ENCODE measurements around the gene HCFC2. TPM values are rescaled to one million over a fixed set of nuclear protein-coding genes. Genes with fewer than 3 reads are reported as not detected.

Gene HCFC2
- total and polyA plus RNA-seq, 9 of the 15 experiments (the other 6 are each of a cell fraction or from before 2014, with no cell fraction given), result 1.2 to 6.5 (median 3.8) TPM

DNA sequence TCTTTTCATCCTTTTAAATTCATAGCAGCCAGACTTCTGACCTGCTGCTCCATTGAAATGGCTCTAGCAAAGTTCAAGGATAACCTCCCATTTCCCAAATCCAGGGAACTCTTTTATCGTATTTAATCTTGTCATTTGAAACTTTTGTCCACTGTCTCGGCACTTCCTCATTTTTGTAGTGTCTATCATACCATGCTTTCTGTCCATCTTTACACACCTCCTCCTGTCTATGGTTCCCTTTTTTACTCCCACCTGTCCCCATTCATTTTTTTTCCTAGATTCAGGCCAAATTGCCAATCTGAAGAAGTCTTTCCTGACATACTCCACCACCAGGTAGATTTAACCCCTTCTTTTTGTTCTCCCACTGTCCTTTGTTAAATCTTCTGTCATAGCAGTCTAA, 42.6 kb downstream of the HCFC2 start (continued):
- TF ChIP-seq, protein P1, sequence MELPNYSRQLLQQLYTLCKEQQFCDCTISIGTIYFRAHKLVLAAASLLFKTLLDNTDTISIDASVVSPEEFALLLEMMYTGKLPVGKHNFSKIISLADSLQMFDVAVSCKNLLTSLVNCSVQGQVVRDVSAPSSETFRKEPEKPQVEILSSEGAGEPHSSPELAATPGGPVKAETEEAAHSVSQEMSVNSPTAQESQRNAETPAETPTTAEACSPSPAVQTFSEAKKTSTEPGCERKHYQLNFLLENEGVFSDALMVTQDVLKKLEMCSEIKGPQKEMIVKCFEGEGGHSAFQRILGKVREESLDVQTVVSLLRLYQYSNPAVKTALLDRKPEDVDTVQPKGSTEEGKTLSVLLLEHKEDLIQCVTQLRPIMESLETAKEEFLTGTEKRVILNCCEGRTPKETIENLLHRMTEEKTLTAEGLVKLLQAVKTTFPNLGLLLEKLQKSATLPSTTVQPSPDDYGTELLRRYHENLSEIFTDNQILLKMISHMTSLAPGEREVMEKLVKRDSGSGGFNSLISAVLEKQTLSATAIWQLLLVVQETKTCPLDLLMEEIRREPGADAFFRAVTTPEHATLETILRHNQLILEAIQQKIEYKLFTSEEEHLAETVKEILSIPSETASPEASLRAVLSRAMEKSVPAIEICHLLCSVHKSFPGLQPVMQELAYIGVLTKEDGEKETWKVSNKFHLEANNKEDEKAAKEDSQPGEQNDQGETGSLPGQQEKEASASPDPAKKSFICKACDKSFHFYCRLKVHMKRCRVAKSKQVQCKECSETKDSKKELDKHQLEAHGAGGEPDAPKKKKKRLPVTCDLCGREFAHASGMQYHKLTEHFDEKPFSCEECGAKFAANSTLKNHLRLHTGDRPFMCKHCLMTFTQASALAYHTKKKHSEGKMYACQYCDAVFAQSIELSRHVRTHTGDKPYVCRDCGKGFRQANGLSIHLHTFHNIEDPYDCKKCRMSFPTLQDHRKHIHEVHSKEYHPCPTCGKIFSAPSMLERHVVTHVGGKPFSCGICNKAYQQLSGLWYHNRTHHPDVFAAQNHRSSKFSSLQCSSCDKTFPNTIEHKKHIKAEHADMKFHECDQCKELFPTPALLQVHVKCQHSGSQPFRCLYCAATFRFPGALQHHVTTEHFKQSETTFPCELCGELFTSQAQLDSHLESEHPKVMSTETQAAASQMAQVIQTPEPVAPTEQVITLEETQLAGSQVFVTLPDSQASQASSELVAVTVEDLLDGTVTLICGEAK (IDR thresholded peaks at IDR 0.05), result no peak
- TF ChIP-seq, protein P1 (CRISPR knock-in tag; IDR thresholded peaks at IDR 0.05), result no peak
- TF ChIP-seq MYBL2 (IDR thresholded peaks at IDR 0.05; ENCODE audit: low read depth) (no peak), MYBL2 (CRISPR knock-in tag; IDR thresholded peaks at IDR 0.05; ENCODE audit: borderline replicate concordance) (no peak), CTBP1 (IDR thresholded peaks at IDR 0.05; ENCODE audit: borderline replicate concordance) (peak; percentile 41; the same call in 1 of the 2 replicates), STAT5B (CRISPR knock-in tag; IDR thresholded peaks at IDR 0.05) (no peak), CC2D1A (IDR thresholded peaks at IDR 0.05) (no peak), BRD4 (IDR thresholded peaks at IDR 0.05) (no peak), COPS2 (conservative IDR thresholded peaks at IDR 0.05) (no peak), CBX5 (IDR thresholded peaks at IDR 0.05; ENCODE audit: borderline replicate concordance, low read depth) (no peak), MTA1 (IDR thresholded peaks at IDR 0.05; ENCODE audit: borderline replicate concordance) (peak; percentile 36; the same call in 1 of the 2 replicates), U2AF1 (optimal IDR thresholded peaks at IDR 0.05; ENCODE audit: low read depth, low read length) (no peak), CHCHD3 (CRISPR knock-in tag; IDR thresholded peaks at IDR 0.05) (no peak)
- TF ChIP-seq, protein P2, sequence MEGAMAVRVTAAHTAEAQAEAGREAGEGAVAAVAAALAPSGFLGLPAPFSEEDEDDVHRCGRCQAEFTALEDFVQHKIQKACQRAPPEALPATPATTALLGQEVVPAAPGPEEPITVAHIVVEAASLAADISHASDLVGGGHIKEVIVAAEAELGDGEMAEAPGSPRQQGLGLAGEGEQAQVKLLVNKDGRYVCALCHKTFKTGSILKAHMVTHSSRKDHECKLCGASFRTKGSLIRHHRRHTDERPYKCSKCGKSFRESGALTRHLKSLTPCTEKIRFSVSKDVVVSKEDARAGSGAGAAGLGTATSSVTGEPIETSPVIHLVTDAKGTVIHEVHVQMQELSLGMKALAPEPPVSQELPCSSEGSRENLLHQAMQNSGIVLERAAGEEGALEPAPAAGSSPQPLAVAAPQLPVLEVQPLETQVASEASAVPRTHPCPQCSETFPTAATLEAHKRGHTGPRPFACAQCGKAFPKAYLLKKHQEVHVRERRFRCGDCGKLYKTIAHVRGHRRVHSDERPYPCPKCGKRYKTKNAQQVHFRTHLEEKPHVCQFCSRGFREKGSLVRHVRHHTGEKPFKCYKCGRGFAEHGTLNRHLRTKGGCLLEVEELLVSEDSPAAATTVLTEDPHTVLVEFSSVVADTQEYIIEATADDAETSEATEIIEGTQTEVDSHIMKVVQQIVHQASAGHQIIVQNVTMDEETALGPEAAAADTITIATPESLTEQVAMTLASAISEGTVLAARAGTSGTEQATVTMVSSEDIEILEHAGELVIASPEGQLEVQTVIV (CRISPR knock-in tag; IDR thresholded peaks at IDR 0.05; ENCODE audit: borderline replicate concordance), result no peak
- TF ChIP-seq, protein P3, sequence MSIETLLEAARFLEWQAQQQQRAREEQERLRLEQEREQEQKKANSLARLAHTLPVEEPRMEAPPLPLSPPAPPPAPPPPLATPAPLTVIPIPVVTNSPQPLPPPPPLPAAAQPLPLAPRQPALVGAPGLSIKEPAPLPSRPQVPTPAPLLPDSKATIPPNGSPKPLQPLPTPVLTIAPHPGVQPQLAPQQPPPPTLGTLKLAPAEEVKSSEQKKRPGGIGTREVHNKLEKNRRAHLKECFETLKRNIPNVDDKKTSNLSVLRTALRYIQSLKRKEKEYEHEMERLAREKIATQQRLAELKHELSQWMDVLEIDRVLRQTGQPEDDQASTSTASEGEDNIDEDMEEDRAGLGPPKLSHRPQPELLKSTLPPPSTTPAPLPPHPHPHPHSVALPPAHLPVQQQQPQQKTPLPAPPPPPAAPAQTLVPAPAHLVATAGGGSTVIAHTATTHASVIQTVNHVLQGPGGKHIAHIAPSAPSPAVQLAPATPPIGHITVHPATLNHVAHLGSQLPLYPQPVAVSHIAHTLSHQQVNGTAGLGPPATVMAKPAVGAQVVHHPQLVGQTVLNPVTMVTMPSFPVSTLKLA (conservative IDR thresholded peaks at IDR 0.05), result no peak
